Activated naive CD8-positive, alpha-beta T cell treated with anti-CD3 and anti-CD28 coated beads, Interleukin-2, amount 10 ng/mL, durations not matched to agents 7 days and 5 days (primary cell): Measurements from ENCODE around the gene ZNF112. TPM values are rescaled to one million over a fixed set of nuclear protein-coding genes. Genes with fewer than 3 reads are reported as not detected.
"Not testable (repeated sequence)": the region's sequence is repeated elsewhere in the genome, so short reads cannot be mapped to it uniquely, and the experiment has no call there.

Experiments used
- ATAC-seq: fragments of 150-1000 bp; cut with Tn5 transposase; one replicate; pipeline ENCODE4 v1.10.0; 2021; ENCODE audit warnings: low read depth, moderate library complexity
- POLR2A ChIA-PET: fragments of 350-600 bp; sonication (Branson Sonifier 250); formaldehyde crosslinking; loops from one replicate; lab custom pipeline; 2021; ENCODE audit warnings: antibody characterized with exemption; lab: Charles Lee
- DNase-seq: peaks from one replicate; pipeline ENCODE4 v3.0.0; 2021
- H3K27ac Mint-ChIP-seq: one replicate; pipeline ENCODE4 v1.8.0; 2022; ENCODE audit warnings: mild to moderate bottlenecking, mixed read lengths
- H3K27me3 Mint-ChIP-seq: one replicate; pipeline ENCODE4 v1.8.0; 2022; ENCODE audit warnings: mild to moderate bottlenecking, moderate library complexity, mixed read lengths
- H3K36me3 Mint-ChIP-seq: one replicate; pipeline ENCODE4 v1.8.0; 2021; ENCODE audit warnings: mild to moderate bottlenecking, mixed read lengths
- H3K4me1 Mint-ChIP-seq: one replicate; pipeline ENCODE4 v1.8.0; 2021; ENCODE audit warnings: mixed read lengths
- H3K4me3 Mint-ChIP-seq: one replicate; pipeline ENCODE4 v1.8.0; 2022; ENCODE audit warnings: mild to moderate bottlenecking, moderate library complexity, mixed read lengths
- H3K9me3 Mint-ChIP-seq: one replicate; pipeline ENCODE4 v1.8.0; 2021; ENCODE audit warnings: mixed read lengths
- total RNA-seq, 2 experiments: library from RNA; stranded (reverse); gene quantifications; one replicate each; pipeline ENCODE4 v1.2.3, GENCODE V29; 2021

ZNF112 gene
- under 1 TPM; 0.28 to 0.30 TPM for total RNA-seq

DNA sequence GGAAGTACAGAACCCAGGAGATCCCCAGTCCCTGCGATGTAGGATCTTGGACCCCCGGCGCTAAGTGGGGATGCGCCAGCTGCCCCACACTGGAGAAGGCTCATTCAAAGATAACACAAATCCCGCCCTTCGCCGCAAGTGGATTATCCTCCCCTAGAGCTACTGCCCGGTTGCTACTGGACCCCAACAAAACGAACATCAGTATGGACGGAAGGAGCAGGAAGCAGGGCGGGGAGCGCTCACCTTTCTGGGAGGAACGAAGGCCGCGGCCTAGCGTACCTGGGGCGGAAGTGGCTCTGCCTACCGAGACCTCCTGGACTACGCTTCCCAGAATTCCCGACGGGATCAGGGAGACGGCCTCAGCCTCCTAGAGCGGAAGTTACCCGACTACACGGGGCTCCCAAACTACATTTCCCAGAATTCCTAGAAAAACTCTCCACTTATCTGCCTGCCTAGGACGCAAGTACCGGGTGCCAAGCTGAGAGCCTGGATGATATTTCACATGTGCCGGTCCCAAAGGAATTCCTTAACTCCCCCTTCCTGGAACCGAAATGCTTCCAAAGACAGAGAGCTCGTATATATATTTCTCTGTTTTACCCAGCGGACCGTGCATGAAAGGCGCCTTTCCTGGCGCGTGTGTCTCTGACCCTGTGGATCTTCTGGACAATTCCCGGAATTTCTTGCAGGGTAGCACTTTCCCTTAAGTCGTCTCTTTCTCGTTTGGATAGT, at the start of gene ZNF112:
ZNF112 (minus strand) TSS at position 298 of the 729 bp plus-strand sequence. CDS start 16,141 bp downstream, outside the sequence.
- Mint-ChIP-seq H3K27me3 (peaks cover 3% of the 10 kb centered on the region), H3K36me3 (peaks cover 5% of the 10 kb centered on the region), H3K27ac (no peak within 1 kb of the TSS), H3K9me3 (peaks cover 22% of the 10 kb centered on the region), H3K4me1 (peaks cover 5% of the 10 kb centered on the region), H3K4me3 (peak within 1 kb of the TSS; percentile 63)
- DNase-seq = no peak
- ATAC-seq = no peak
- POLR2A ChIA-PET = no interaction called here

GRCh38 chr19:44401139-44402115, 44.9 kb upstream of the ZNF112 start, which contains the start of gene ZNF285:
Gene ZNF285 (minus strand): TSS chr19:44401608. CDS start chr19:44397213, 4,395 bp downstream.
- peaks cover 4% of the 10 kb centered on the region for H3K27me3 Mint-ChIP-seq
- POLR2A ChIA-PET = no interaction called here
- H3K27ac Mint-ChIP-seq = peak within 1 kb of the TSS; percentile 71
- H3K4me3 Mint-ChIP-seq = peak within 1 kb of the TSS; percentile 87
- H3K4me1 Mint-ChIP-seq = peaks cover 4% of the 10 kb centered on the region
- H3K9me3 Mint-ChIP-seq = peaks cover 21% of the 10 kb centered on the region
- DNase-seq = peak; percentile 89
- H3K36me3 Mint-ChIP-seq = peaks cover 19% of the 10 kb centered on the region
- ATAC-seq = peak; percentile 100

- peaks cover 47% of the 10 kb centered on the region for H3K36me3 Mint-ChIP-seq
- H3K9me3 Mint-ChIP-seq = peaks cover 40% of the 10 kb centered on the region
- ATAC-seq, H3K27me3 Mint-ChIP-seq, H3K4me1 Mint-ChIP-seq, POLR2A ChIA-PET, DNase-seq, H3K4me3 Mint-ChIP-seq, H3K27ac Mint-ChIP-seq: not testable (repeated sequence)
These were observed 32.8 kb upstream of the ZNF112 start for GRCh38 chr19:44389268-44389667.

DNA sequence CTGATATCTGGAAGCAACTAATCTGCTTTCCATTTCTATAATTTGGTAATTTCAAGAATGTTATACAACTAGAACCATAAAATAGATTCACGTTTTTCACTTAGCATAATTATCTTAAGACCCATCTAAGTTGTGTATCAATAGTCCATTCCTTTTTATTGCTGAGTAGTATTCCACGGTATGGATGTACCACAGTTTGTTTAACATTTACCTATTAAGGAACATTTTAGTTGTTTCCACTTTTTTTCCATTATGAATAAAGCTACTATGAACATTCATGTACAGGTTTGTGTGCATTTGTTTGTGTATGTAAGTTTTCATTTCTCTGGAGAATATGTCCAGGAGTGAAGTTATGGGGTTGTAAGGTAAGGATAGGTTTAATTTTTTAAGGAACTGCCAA, 18.3 kb upstream of the ZNF112 start:
- POLR2A ChIA-PET = no interaction called here
- H3K27me3 Mint-ChIP-seq = no peaks in the 10 kb centered on the region
- peaks cover 16% of the 10 kb centered on the region for H3K9me3 Mint-ChIP-seq
- H3K36me3 Mint-ChIP-seq = no peaks in the 10 kb centered on the region
- H3K4me1 Mint-ChIP-seq = no peaks in the 10 kb centered on the region
- no peak overlapping the region for H3K27ac Mint-ChIP-seq
- no peak for ATAC-seq
- no peak for DNase-seq
- H3K4me3 Mint-ChIP-seq = no peak overlapping the region

- no peaks in the 10 kb centered on the region for H3K4me1 Mint-ChIP-seq
- ATAC-seq (no peak), DNase-seq (no peak)
- no peak overlapping the region for H3K4me3 Mint-ChIP-seq
- peaks cover 17% of the 10 kb centered on the region for H3K9me3 Mint-ChIP-seq
- no peaks in the 10 kb centered on the region for H3K27me3 Mint-ChIP-seq
- H3K36me3 Mint-ChIP-seq = no peaks in the 10 kb centered on the region
- POLR2A ChIA-PET = no interaction called here
- no peak overlapping the region for H3K27ac Mint-ChIP-seq
These were observed 15.5 kb upstream of the ZNF112 start for GRCh38 chr19:44371815-44372480.

DNA sequence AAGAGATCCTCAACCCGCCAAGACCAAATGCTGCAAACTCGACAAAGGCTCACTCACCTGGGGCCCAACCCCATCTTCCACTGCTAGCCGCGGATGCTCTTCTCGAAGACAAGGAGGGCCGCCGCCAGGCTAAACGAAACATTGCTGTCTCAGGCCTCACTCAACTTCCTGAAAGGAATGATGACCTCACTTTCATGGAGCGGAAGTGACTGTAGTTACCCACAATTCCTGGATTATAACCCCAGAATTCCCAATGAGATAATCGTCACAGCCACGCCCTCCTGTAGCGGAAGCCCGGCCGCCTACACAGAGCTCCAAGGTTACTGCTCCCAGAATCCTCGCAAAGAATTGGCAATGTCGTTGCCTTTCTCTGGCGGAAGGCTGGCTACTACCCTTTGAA, 10.5 kb upstream of the ZNF112 start:
- H3K9me3 Mint-ChIP-seq = peaks cover 20% of the 10 kb centered on the region
- H3K27ac Mint-ChIP-seq = no peak overlapping the region
- H3K4me3 Mint-ChIP-seq = no peak overlapping the region
- DNase-seq (no peak), ATAC-seq (no peak)
- H3K36me3 Mint-ChIP-seq = no peaks in the 10 kb centered on the region
- no peaks in the 10 kb centered on the region for H3K27me3 Mint-ChIP-seq
- POLR2A ChIA-PET = no interaction called here
- no peaks in the 10 kb centered on the region for H3K4me1 Mint-ChIP-seq

DNA sequence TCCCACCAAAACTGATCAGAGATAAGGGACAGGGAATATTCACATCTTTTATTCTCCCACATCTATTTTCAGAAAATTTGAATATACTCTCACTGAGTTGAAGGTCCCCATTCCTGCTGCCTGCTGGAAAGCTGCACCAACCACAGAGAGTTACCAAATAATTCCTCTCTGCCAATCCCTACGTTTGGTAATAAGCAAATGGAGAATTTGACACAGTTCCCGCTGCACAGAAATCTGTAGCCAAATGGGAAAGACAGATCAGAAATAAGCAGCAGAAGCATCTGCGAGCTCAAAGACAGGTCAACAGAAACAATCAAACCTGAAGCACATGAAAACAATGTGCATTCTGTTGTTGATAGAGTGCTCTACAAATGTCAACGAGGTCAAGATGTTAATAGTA, 9.9 kb downstream of the ZNF112 start:
- no peaks in the 10 kb centered on the region for H3K27me3 Mint-ChIP-seq
- no peak overlapping the region for H3K27ac Mint-ChIP-seq
- no peak for ATAC-seq
- no peaks in the 10 kb centered on the region for H3K4me1 Mint-ChIP-seq
- H3K9me3 Mint-ChIP-seq = peaks cover 5% of the 10 kb centered on the region
- H3K36me3 Mint-ChIP-seq = no peaks in the 10 kb centered on the region
- POLR2A ChIA-PET = no interaction called here
- H3K4me3 Mint-ChIP-seq = no peak overlapping the region
- DNase-seq = no peak

DNA sequence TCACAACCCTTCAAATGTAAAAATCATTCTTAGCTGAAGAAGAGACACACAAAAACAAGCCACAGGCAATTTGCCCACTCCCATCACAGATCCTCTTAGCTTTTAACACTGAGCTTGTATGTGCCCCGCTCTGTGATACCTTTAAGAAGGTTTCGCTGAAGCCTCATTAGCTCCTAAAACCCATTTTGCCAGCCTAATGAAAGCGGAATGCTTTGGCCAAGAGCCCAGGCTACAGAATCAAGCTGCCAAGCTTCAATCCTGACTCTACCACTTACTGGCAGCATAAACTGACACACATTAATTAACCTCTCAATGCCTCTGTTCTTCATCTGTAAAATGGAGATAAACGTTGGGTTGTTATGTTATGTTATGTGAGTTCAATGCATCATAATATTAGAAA, 10.5 kb downstream of the ZNF112 start:
- Mint-ChIP-seq H3K27me3 (no peaks in the 10 kb centered on the region), H3K4me3 (no peak overlapping the region), H3K36me3 (no peaks in the 10 kb centered on the region), H3K27ac (no peak overlapping the region), H3K9me3 (peaks cover 5% of the 10 kb centered on the region), H3K4me1 (no peaks in the 10 kb centered on the region)
- POLR2A ChIA-PET = no interaction called here
- ATAC-seq = no peak
- no peak for DNase-seq

- Mint-ChIP-seq H3K4me3 (no peak overlapping the region), H3K9me3 (peaks cover 6% of the 10 kb centered on the region), H3K4me1 (no peaks in the 10 kb centered on the region), H3K27ac (no peak overlapping the region), H3K27me3 (no peaks in the 10 kb centered on the region), H3K36me3 (no peaks in the 10 kb centered on the region)
- DNase-seq (no peak), ATAC-seq (no peak)
- POLR2A ChIA-PET = no interaction called here
These were observed 12.2 kb downstream of the ZNF112 start for GRCh38 chr19:44344255-44344654.

DNA sequence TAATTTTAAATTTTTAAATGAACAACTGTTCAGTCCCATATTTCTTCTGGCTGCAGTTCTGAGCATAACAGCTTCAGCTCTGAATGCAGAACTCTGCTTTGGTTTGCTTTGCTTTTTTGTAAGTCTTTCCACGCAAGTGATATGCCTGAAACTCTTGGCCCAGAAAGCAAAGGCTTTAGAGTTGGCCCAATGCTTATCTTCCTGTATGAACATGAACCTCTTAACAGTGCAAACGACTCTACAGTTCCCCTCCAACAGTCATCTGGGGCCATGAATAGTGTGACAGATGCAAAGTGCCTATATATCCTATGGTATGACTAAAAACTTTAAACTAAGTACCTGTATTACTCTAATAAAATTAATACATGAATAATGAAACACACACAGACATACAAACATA, 14.7 kb downstream of the ZNF112 start:
- no peak overlapping the region for H3K27ac Mint-ChIP-seq
- POLR2A ChIA-PET = no interaction called here
- no peaks in the 10 kb centered on the region for H3K27me3 Mint-ChIP-seq
- H3K4me1 Mint-ChIP-seq = no peaks in the 10 kb centered on the region
- H3K4me3 Mint-ChIP-seq = no peak overlapping the region
- peaks cover 10% of the 10 kb centered on the region for H3K9me3 Mint-ChIP-seq
- ATAC-seq (no peak), DNase-seq (no peak)
- no peaks in the 10 kb centered on the region for H3K36me3 Mint-ChIP-seq

- peaks cover 40% of the 10 kb centered on the region for H3K9me3 Mint-ChIP-seq
- POLR2A ChIA-PET = not testable (repeated sequence)
These were observed 21.8 kb downstream of the ZNF112 start for GRCh38 chr19:44334639-44335038.

DNA sequence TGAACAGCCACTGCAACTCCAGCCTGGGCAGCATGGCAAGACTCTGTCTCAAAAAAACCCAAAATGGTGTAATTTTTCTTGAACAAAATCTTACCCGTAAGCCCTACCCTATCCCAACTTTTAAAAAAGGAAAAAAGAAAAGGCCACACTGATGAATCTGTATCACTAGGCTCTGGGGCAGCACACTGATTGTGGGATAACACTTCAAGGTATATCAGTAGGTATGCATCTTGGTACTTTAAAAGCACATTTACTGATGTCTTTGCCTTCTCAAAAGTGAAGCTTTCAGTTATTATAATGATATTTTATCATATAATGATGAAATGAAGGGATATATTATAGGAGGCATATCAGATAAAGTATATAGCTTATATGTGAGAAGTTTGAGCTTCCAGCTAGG, 24.3 kb downstream of the ZNF112 start:
- no peak for ATAC-seq
- no peak overlapping the region for H3K4me3 Mint-ChIP-seq
- no peak overlapping the region for H3K27ac Mint-ChIP-seq
- no peaks in the 10 kb centered on the region for H3K27me3 Mint-ChIP-seq
- peaks cover 46% of the 10 kb centered on the region for H3K9me3 Mint-ChIP-seq
- no peak for DNase-seq
- POLR2A ChIA-PET = no interaction called here
- no peaks in the 10 kb centered on the region for H3K36me3 Mint-ChIP-seq
- H3K4me1 Mint-ChIP-seq = no peaks in the 10 kb centered on the region

More at GRCh38 chr19:44334639-44335038, 21.8 kb downstream of the ZNF112 start:
- H3K4me3 Mint-ChIP-seq, H3K36me3 Mint-ChIP-seq, DNase-seq, ATAC-seq, H3K27ac Mint-ChIP-seq, H3K27me3 Mint-ChIP-seq, H3K4me1 Mint-ChIP-seq: not testable (repeated sequence)

GRCh38 chr19:44315883-44316282, 40.6 kb downstream of the ZNF112 start:
- H3K36me3 Mint-ChIP-seq = no peaks in the 10 kb centered on the region
- H3K27ac Mint-ChIP-seq = no peak overlapping the region
- no peak overlapping the region for H3K4me3 Mint-ChIP-seq
- peaks cover 10% of the 10 kb centered on the region for H3K27me3 Mint-ChIP-seq
- H3K4me1 Mint-ChIP-seq = no peaks in the 10 kb centered on the region
- POLR2A ChIA-PET = no interaction called here
- DNase-seq = no peak
- H3K9me3 Mint-ChIP-seq = peaks cover 11% of the 10 kb centered on the region
- ATAC-seq = no peak
